ENCODE measurements around the gene SDR9C7.

GRCh38 chr12:56978397-56979138 is 44.4 kb upstream of the SDR9C7 start:
- TF ChIP-seq CTCF (IDR thresholded peaks at IDR 0.05) (no peak), POLR2A (IDR thresholded peaks at IDR 0.05) (no peak)

Data from Peyer's patch (tissue), 4 donors.